IMR-90 (cell line): ENCODE data around the gene LCE2B. TPM values are rescaled to one million over a fixed set of nuclear protein-coding genes. Genes with fewer than 3 reads are reported as not detected.

Source experiments
- ATAC-seq: fragments of 200-7000 bp; cut with Tn5 transposase; 2 replicates; pipeline ENCODE4 v1.9.1; 2020; ENCODE audit warnings: low read depth, mild to moderate bottlenecking, moderate library complexity
- BruUV-seq: library from RNA; stranded (reverse); fragments of 400-500 nt; replicated peaks from 2 replicates; lab custom pipeline; 2021; lab: Mats Ljungman, UMichigan
- CTCF ChIA-PET: fragments of 300-600 bp; formaldehyde crosslinking; extraction: SDS; loops from one replicate; lab custom pipeline; 2021; ENCODE audit warnings: antibody characterized with exemption; lab: Yijun Ruan, JAX
- POLR2A ChIA-PET: fragments of 300-600 bp; sonication (Branson Sonifier 250); formaldehyde crosslinking; loops from one replicate; lab custom pipeline; 2022; ENCODE audit warnings: antibody characterized with exemption; ENCODE audit not compliant: unreplicated experiment; lab: Charles Lee
- DNase-seq: peaks from one replicate; pipeline ENCODE4 v3.0.0; 2013
- H2AFZ ChIP-seq: replicated peaks from 2 replicates; pipeline ENCODE3; 2013; ENCODE audit warnings: low read length, mild to moderate bottlenecking; ENCODE audit not compliant: poor library complexity
- H2AK5ac ChIP-seq: 2 replicates; pipeline ENCODE4 v1.6.1; 2013; ENCODE audit warnings: low read depth, low read length, inconsistent platforms
- H2AK9ac ChIP-seq: replicated peaks from 2 replicates; pipeline ENCODE3; 2013; ENCODE audit warnings: mild to moderate bottlenecking, low read depth, low read length, moderate library complexity; ENCODE audit not compliant: poor library complexity
- H2BK120ac ChIP-seq: 2 replicates; pipeline ENCODE4 v1.6.1; 2013; ENCODE audit warnings: low read depth, low read length, inconsistent platforms
- H2BK15ac ChIP-seq: 3 replicates; pipeline ENCODE4 v1.6.1; 2013; ENCODE audit warnings: low read depth, low read length, inconsistent platforms
- H2BK20ac ChIP-seq: 2 replicates; pipeline ENCODE4 v1.6.1; 2013; ENCODE audit warnings: low read depth, mild to moderate bottlenecking, inconsistent platforms, low read length, moderate library complexity
- H2BK5ac ChIP-seq: 2 replicates; pipeline ENCODE4 v1.6.1; 2013; ENCODE audit warnings: mild to moderate bottlenecking, low read depth, low read length, inconsistent platforms; ENCODE audit not compliant: poor library complexity, severe bottlenecking
- H3K14ac ChIP-seq: replicated peaks from 2 replicates; pipeline ENCODE4 v1.6.1; 2013; ENCODE audit warnings: low read depth, low read length, inconsistent platforms
- H3K18ac ChIP-seq: 2 replicates; pipeline ENCODE4 v1.6.1; 2013; ENCODE audit warnings: low read depth, low read length, control low read depth
- H3K23ac ChIP-seq: 2 replicates; pipeline ENCODE4 v1.6.1; 2013; ENCODE audit warnings: low read depth, low read length, inconsistent platforms
- H3K27ac ChIP-seq: 2 replicates; pipeline ENCODE4 v1.5.1; 2013; ENCODE audit warnings: mild to moderate bottlenecking, control low read depth, low read length; ENCODE audit not compliant: insufficient read depth
- H3K27me3 ChIP-seq: 2 replicates; pipeline ENCODE4 v1.6.1; 2013; ENCODE audit warnings: low read length; ENCODE audit not compliant: control insufficient read depth, insufficient read depth
- H3K36me3 ChIP-seq: 2 replicates; pipeline ENCODE4 v1.6.1; 2013; ENCODE audit warnings: low read length, mixed read lengths; ENCODE audit not compliant: control insufficient read depth, insufficient read depth
- H3K4ac ChIP-seq: 2 replicates; pipeline ENCODE4 v1.6.1; 2013; ENCODE audit warnings: low read depth, low read length, inconsistent platforms
- H3K4me1 ChIP-seq: 2 replicates; pipeline ENCODE4 v1.6.1; 2013; ENCODE audit warnings: low read length, mixed read lengths; ENCODE audit not compliant: control insufficient read depth, insufficient read depth
- H3K4me2 ChIP-seq: 2 replicates; pipeline ENCODE4 v1.6.1; 2013; ENCODE audit warnings: low read depth, mild to moderate bottlenecking, control low read depth, low read length, moderate library complexity
- H3K4me3 ChIP-seq: 2 replicates; pipeline ENCODE4 v1.5.1; 2013; ENCODE audit warnings: low read depth, mild to moderate bottlenecking, control low read depth, low read length, moderate library complexity; ENCODE audit not compliant: insufficient read depth
- H3K56ac ChIP-seq: 2 replicates; pipeline ENCODE4 v1.6.1; 2013; ENCODE audit warnings: low read length, inconsistent platforms; ENCODE audit not compliant: insufficient read depth; ENCODE audit errors: extremely low read depth
- H3K79me1 ChIP-seq, 2 experiments: 2 replicates each; pipeline ENCODE4 v1.6.1; 2013; ENCODE audit warnings: low read length in 2 of 2, inconsistent platforms in 1 of 2, low read depth in 1 of 2
- H3K9ac ChIP-seq: 2 replicates; pipeline ENCODE4 v1.6.1; 2013; ENCODE audit warnings: low read depth, low read length, control low read depth
- H3K9me1 ChIP-seq: 2 replicates; pipeline ENCODE4 v1.6.1; 2013; ENCODE audit warnings: low read length, inconsistent platforms; ENCODE audit not compliant: insufficient read depth
- H3K9me3 ChIP-seq: 2 replicates; pipeline ENCODE4 v1.6.1; 2013; ENCODE audit warnings: low read length; ENCODE audit not compliant: control insufficient read depth, insufficient read depth
- H4K20me1 ChIP-seq: 2 replicates; pipeline ENCODE4 v1.6.1; 2013; ENCODE audit warnings: low read length, inconsistent platforms; ENCODE audit not compliant: insufficient read depth
- H4K5ac ChIP-seq: 2 replicates; pipeline ENCODE4 v1.6.1; 2013; ENCODE audit warnings: mild to moderate bottlenecking, low read depth, low read length, control low read depth
- H4K8ac ChIP-seq, 2 experiments: 2 replicates each; pipeline ENCODE4 v1.6.1; 2013; ENCODE audit warnings: low read depth in 2 of 2, low read length in 2 of 2, control low read depth in 1 of 2, inconsistent platforms in 1 of 2
- H4K91ac ChIP-seq: 2 replicates; pipeline ENCODE4 v1.6.1; 2013; ENCODE audit warnings: low read depth, low read length, inconsistent platforms; ENCODE audit not compliant: insufficient read depth
- BHLHE40 ChIP-seq: fragments of 150-350 bp; IDR thresholded peaks from 2 replicates; pipeline ENCODE4 v1.6.1; 2016; ENCODE audit warnings: mild to moderate bottlenecking, low read depth, low read length
- CEBPB ChIP-seq: IDR thresholded peaks from 2 replicates; pipeline ENCODE4 v1.6.1; 2012; ENCODE audit warnings: low read depth, low read length, improper control_type of control experiment
- CHD1 ChIP-seq: IDR thresholded peaks from 2 replicates; pipeline ENCODE4 v1.6.1; 2012; ENCODE audit warnings: low read depth, low read length, improper control_type of control experiment
- FOS ChIP-seq: fragments of 150-350 bp; IDR thresholded peaks from 2 replicates; pipeline ENCODE4 v1.6.1; 2016; ENCODE audit warnings: low read depth, low read length
- MAFK ChIP-seq: IDR thresholded peaks from 2 replicates; pipeline ENCODE4 v1.6.1; 2012; ENCODE audit warnings: low read depth, low read length, improper control_type of control experiment
- MAZ ChIP-seq: IDR thresholded peaks from 2 replicates; pipeline ENCODE4 v1.6.1; 2012; ENCODE audit warnings: low read depth, mild to moderate bottlenecking, low read length, improper control_type of control experiment, moderate library complexity, borderline replicate concordance
- MXI1 ChIP-seq: IDR thresholded peaks from 2 replicates; pipeline ENCODE4 v1.6.1; 2012; ENCODE audit warnings: low read depth, mild to moderate bottlenecking, low read length, moderate library complexity, borderline replicate concordance
- NFE2L2 ChIP-seq: fragments of 150-350 bp; IDR thresholded peaks from 2 replicates; pipeline ENCODE4 v1.6.1; 2016; ENCODE audit warnings: low read depth, mild to moderate bottlenecking, low read length
- POLR2A ChIP-seq: IDR thresholded peaks from 2 replicates; pipeline ENCODE4 v1.6.1; 2012; ENCODE audit warnings: mild to moderate bottlenecking, low read depth, low read length
- RAD21 ChIP-seq: IDR thresholded peaks from 2 replicates; pipeline ENCODE4 v1.6.1; 2012; ENCODE audit warnings: low read length, improper control_type of control experiment
- RCOR1 ChIP-seq: IDR thresholded peaks from 2 replicates; pipeline ENCODE4 v1.6.1; 2012; ENCODE audit warnings: mild to moderate bottlenecking, low read length, improper control_type of control experiment; ENCODE audit not compliant: insufficient replicate concordance
- RFX5 ChIP-seq: IDR thresholded peaks from 2 replicates; pipeline ENCODE4 v1.8.0; 2012; ENCODE audit warnings: low read depth, mild to moderate bottlenecking, low read length, moderate library complexity
- SMC3 ChIP-seq: fragments of 150-350 bp; IDR thresholded peaks from 2 replicates; pipeline ENCODE4 v1.6.1; 2016; ENCODE audit warnings: low read depth, mild to moderate bottlenecking, antibody characterized with exemption, low read length, moderate library complexity
- USF2 ChIP-seq: fragments of 150-350 bp; IDR thresholded peaks from 2 replicates; pipeline ENCODE4 v1.6.1; 2017; ENCODE audit warnings: mild to moderate bottlenecking, antibody characterized with exemption, low read length, low read depth
- WGBS, 2 experiments: methylation state at CpG; one replicate each; pipeline versions ENCODE4 v1.1.5 to v1.1.7; 2013; ENCODE audit warnings: missing lambda C conversion rate in 2 of 2; ENCODE audit not compliant: insufficient read length in 1 of 2; ENCODE audit errors: extremely low coverage in 2 of 2; 5-methylcytosine and 5-hydroxymethylcytosine counted together
- dilution Hi-C: fragments of 300-500 bp; cut with HindIII; formaldehyde crosslinking; loops from one replicate; pipeline ENCODE4 v1.14.3; 2018; ENCODE audit warnings: low sequenced_read_pairs; ENCODE audit not compliant: unreplicated experiment
- in situ Hi-C: fragments of 300-500 bp; cut with MboI; formaldehyde crosslinking; loops from 3 replicates; pipeline ENCODE4 v1.14.3; 2019; ENCODE audit warnings: low sequenced_read_pairs, inconsistent platforms, mixed read lengths
- intact Hi-C: fragments of 100-400 bp; cut with micrococcal nuclease; formaldehyde crosslinking; loops from 2 replicates; pipeline ENCODE4 v1.10.0; 2022
- polyA plus RNA-seq, 3 experiments: library from polyadenylated mRNA; depleted of rRNA; stranded (reverse); fragments of >200 nt; gene quantifications; 2 replicates each; pipeline ENCODE4 v1.2.3, GENCODE V29; 2012; ENCODE audit warnings: low replicate concordance in 1 of 3
- total RNA-seq: library from RNA; depleted of rRNA; stranded (reverse); fragments of >200 nt; gene quantifications from 2 replicates; pipeline ENCODE4 v1.2.3, GENCODE V29; 2012
- TF ChIP-seq, protein P1 (sequence below): fragments of 150-350 bp; IDR thresholded peaks from 2 replicates; pipeline ENCODE4 v1.6.1; 2016; ENCODE audit warnings: low read depth, mild to moderate bottlenecking, low read length, moderate library complexity, borderline replicate concordance
- TF ChIP-seq, protein P2 (sequence below): conservative IDR thresholded peaks from 2 replicates; pipeline ENCODE4 v1.5.1; 2012; ENCODE audit warnings: mild to moderate bottlenecking, low read depth, low read length, improper control_type of control experiment

LCE2B gene
- total and polyA plus RNA-seq, 2 of the 4 experiments (the other 2 are of a cell fraction): not detected

DNA sequence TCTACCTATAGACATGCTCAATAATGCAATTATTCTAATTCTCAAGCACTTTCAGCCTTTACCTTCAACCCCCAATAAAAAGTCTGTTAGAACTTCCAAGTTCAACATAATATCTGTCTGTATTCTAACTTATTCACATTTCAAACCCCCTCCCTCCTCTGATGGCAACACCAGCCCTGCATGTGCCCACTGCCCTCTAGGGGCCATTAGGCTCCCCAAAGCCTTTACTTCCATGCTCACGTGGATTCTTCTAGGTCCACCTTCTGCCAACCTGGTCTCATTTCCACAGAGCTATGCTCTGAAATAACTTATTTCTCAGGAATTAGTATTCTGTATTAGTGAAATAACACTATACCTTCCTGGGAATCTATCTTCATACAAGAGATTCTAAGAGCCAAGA, 49.7 kb downstream of the LCE2B start:
- no peak overlapping the region for H3K4me2 ChIP-seq
- ChIA-PET CTCF (no interaction called here), POLR2A (no interaction called here)

More for the DNA sequence above, 49.7 kb downstream of the LCE2B start:
- no peaks in the 10 kb centered on the region for H3K9me3 ChIP-seq
- no peaks in the 10 kb centered on the region for H3K9me1 ChIP-seq
- no CpG with 5 or more reads among the region's 1 CpG for WGBS, 2 experiments
- no peak overlapping the region for H2AK5ac ChIP-seq
- DNase-seq (no peak), ATAC-seq (no peak)
- H3K9ac ChIP-seq: no peak overlapping the region
- no peak overlapping the region for H2BK20ac ChIP-seq
- H4K5ac ChIP-seq: no peak overlapping the region
- H2AK9ac ChIP-seq: no peak overlapping the region
- no peak overlapping the region for H3K14ac ChIP-seq
- H3K23ac ChIP-seq: no peak overlapping the region
- no peak overlapping the region for H3K18ac ChIP-seq
- no peak overlapping the region for H2BK120ac ChIP-seq
- H3K79me1 ChIP-seq: no peaks in the 10 kb centered on the region
- BruUV-seq: no TSS peak
- TF ChIP-seq CEBPB: no peak
- no peak for TF ChIP-seq MAZ
- no peak for TF ChIP-seq BHLHE40
- TF ChIP-seq MXI1: no peak
- no peak for TF ChIP-seq MAFK
- no peak for TF ChIP-seq RFX5
- TF ChIP-seq FOS: no peak
- TF ChIP-seq USF2: no peak
- TF ChIP-seq, protein P1, sequence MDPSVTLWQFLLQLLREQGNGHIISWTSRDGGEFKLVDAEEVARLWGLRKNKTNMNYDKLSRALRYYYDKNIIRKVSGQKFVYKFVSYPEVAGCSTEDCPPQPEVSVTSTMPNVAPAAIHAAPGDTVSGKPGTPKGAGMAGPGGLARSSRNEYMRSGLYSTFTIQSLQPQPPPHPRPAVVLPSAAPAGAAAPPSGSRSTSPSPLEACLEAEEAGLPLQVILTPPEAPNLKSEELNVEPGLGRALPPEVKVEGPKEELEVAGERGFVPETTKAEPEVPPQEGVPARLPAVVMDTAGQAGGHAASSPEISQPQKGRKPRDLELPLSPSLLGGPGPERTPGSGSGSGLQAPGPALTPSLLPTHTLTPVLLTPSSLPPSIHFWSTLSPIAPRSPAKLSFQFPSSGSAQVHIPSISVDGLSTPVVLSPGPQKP: no peak
- no peak for TF ChIP-seq NFE2L2
- no peak for TF ChIP-seq RAD21
- TF ChIP-seq CHD1: no peak
- no peak for TF ChIP-seq SMC3
- no peak for TF ChIP-seq RCOR1
- TF ChIP-seq POLR2A: no peak
- TF ChIP-seq, protein P2, sequence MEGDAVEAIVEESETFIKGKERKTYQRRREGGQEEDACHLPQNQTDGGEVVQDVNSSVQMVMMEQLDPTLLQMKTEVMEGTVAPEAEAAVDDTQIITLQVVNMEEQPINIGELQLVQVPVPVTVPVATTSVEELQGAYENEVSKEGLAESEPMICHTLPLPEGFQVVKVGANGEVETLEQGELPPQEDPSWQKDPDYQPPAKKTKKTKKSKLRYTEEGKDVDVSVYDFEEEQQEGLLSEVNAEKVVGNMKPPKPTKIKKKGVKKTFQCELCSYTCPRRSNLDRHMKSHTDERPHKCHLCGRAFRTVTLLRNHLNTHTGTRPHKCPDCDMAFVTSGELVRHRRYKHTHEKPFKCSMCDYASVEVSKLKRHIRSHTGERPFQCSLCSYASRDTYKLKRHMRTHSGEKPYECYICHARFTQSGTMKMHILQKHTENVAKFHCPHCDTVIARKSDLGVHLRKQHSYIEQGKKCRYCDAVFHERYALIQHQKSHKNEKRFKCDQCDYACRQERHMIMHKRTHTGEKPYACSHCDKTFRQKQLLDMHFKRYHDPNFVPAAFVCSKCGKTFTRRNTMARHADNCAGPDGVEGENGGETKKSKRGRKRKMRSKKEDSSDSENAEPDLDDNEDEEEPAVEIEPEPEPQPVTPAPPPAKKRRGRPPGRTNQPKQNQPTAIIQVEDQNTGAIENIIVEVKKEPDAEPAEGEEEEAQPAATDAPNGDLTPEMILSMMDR: no peak
- dilution Hi-C loops: no loop called here
- H3K27ac ChIP-seq: no peak overlapping the region
- H3K4me3 ChIP-seq: no peak overlapping the region
- H3K4ac ChIP-seq: no peak overlapping the region
- H4K91ac ChIP-seq: no peak overlapping the region
- no peaks in the 10 kb centered on the region for H3K27me3 ChIP-seq
- in situ Hi-C loops: no loop called here
- no peak overlapping the region for H2BK5ac ChIP-seq
- intact Hi-C loops: no loop called here
- H2BK15ac ChIP-seq: no peak overlapping the region
- no peak overlapping the region for H3K56ac ChIP-seq
- no peaks in the 10 kb centered on the region for H3K36me3 ChIP-seq
- H4K20me1 ChIP-seq: no peaks in the 10 kb centered on the region
- no peaks in the 10 kb centered on the region for H3K4me1 ChIP-seq
- no peak overlapping the region for H2AFZ ChIP-seq
- no peak overlapping the region for H4K8ac ChIP-seq
